GM13977 (cell line): ENCODE data around the gene GNB1L.

Source experiments
- DNase-seq: peaks from one replicate; pipeline ENCODE4 v3.0.0; 2012; ENCODE audit warnings: low spot score
- CTCF ChIP-seq: IDR thresholded peaks from 2 replicates; pipeline ENCODE4 v1.5.1; 2012; ENCODE audit warnings: mild to moderate bottlenecking, control low read depth; ENCODE audit not compliant: insufficient read depth; ENCODE audit errors: extremely low read depth, missing control alignments
- in situ Hi-C: fragments of 300-500 bp; cut with MboI; formaldehyde crosslinking; loops from one replicate; pipeline ENCODE4 v1.12.0; 2022; ENCODE audit warnings: low sequenced_read_pairs, low pct_unique_long_range_greater_than_20kb, mixed read lengths, inconsistent platforms; ENCODE audit not compliant: unreplicated experiment

The GNB1L gene

DNA sequence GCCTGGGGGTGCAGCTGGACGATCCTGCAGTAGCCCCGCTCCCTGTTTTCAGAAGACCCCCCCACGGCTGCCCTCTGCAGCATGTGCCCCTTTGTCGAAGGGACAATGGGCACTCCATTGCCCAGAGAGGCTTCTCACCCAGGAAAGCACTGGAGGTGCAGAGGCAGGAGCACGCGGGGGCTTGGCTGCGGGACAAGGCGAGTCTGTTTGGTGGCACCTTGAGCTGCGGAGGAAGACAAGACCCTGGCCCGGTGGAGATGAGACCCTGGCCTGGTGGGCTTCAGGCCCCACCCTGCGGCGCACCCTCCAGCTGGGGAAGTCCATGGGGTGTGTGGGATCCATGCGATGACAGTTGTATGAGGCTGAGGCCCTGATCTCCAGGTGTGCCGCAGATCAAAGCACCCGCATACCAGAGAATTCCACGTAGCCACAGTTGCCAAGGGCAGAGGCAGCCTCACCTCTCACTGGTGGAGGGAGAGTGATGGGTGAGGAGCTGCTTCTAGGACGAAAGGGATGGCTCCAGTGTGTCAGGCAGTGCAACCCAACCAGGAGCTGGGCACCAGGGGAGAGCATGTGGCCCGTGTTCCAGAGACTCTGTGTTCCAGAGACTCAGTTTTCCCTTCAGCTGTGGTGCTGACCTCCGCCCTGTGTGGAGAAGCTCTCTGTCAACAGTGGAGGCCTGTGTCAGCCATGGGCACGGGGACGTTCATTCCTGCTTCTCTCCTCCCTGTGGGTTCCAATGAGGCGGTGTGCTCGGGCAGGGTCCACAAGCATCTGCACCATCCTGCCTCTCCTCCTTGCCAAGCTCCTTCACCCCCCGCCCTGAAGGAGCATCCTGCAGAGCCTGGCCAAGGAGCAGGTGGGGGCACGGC lies 84.1 kb downstream of the GNB1L start:
- in situ Hi-C loops: loop anchor here (10.0 kb wide), 1 partner anchor 124 kb away; no protein-coding TSS in a partner anchor
- DNase-seq: no peak
- no peak for TF ChIP-seq CTCF

DNA sequence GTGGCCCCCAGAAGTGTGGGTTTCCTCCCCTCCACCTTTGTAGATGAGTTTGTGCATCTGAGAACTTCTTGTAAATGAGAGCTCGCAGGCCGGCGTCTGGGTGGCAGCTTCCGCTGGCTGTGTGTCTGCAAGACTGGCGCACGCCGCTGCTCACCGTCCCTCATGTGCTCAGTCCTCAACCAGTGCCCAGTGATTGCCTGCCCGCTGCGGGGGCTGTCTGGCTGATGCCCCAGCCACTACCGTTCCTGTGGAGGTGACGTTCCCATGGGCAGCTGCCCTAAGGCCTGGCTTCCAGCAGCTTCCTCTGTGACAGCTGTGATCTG lies 85.3 kb downstream of the GNB1L start:
- in situ Hi-C loops: no loop called here
- DNase-seq: no peak
- no peak for TF ChIP-seq CTCF

- no peak for TF ChIP-seq CTCF
- DNase-seq: no peak
- in situ Hi-C loops: no loop called here
Measured at GRCh38 chr22:19767427-19768341, 87.0 kb downstream of the GNB1L start.

DNA sequence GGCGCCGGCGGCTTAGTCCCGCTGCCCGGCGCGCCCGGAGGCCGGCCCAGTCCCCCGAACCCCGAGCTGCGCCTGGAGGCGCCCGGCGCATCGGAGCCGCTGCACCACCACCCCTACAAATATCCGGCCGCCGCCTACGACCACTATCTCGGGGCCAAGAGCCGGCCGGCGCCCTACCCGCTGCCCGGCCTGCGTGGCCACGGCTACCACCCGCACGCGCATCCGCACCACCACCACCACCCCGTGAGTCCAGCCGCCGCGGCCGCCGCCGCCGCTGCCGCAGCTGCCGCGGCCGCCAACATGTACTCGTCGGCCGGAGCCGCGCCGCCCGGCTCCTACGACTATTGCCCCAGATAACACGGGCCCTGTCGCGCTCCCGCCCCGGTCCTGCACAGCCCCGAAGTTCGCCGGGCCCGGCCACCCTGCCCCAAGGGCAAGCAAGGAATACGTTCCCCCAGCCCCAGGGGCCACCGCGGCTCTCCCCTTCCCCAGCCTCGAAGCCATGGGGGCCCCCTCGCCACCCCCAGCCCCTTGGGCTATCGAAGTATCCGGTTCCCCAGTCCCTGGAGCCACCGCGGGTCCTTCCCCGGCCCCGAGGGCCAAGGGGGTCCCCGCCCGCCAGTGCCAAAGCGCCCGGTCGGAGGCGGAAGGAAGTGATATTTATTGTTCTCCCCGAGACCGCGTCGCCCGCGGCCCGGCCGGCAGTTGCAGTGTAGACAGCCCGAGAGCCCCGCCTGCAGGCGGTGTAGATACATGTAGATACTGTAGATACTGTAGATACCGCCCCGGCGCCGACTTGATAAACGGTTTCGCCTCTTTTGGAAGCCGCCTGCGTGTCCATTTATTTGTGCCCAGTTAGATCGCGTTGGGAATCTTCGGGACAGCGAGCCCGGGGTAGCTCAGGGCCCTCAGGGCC lies 87.9 kb downstream of the GNB1L start:
- DNase-seq: peak; percentile 73
- TF ChIP-seq CTCF: peak; percentile 24
- in situ Hi-C loops: no loop called here

GRCh38 chr22:19766240-19766510 lies 88.5 kb downstream of the GNB1L start:
- in situ Hi-C loops: no loop called here
- no peak for DNase-seq
- no peak for TF ChIP-seq CTCF
